SK-N-SH (cell line): ENCODE measurements around the gene ODAD2. TPM values are rescaled to one million over a fixed set of nuclear protein-coding genes. Genes with fewer than 3 reads are reported as not detected.

Experiments used
- CTCF ChIA-PET: fragments of 300-600, 350-600 bp; formaldehyde crosslinking; extraction: SDS; loops from one replicate; lab custom pipeline; 2021; lab: Yijun Ruan, JAX
- POLR2A ChIA-PET: fragments of 350-600 bp; sonication (Branson Sonifier 250); formaldehyde crosslinking; extraction: SDS; loops from one replicate; lab custom pipeline; 2020; ENCODE audit warnings: antibody characterized with exemption, inconsistent platforms; lab: Yijun Ruan, JAX
- DNase-seq: peaks from one replicate; pipeline ENCODE4 v3.0.0; 2012
- H2AFZ ChIP-seq: fragments of 200-600 bp; sonication (generic); 2 replicates; pipeline ENCODE4 v1.8.1; 2016; ENCODE audit warnings: antibody characterized with exemption, mild to moderate bottlenecking, low read depth
- H3F3A ChIP-seq: fragments of 200-600 bp; sonication (generic); replicated peaks from 2 replicates; pipeline ENCODE3; 2016; ENCODE audit warnings: antibody characterized with exemption, mild to moderate bottlenecking; ENCODE audit not compliant: insufficient read depth
- H3K27ac ChIP-seq, 2 experiments: fragments of 200-500 bp in 1 of 2; fragments of 200-600 bp in 1 of 2; sonication (Bioruptor generic) in 1 of 2; sonication (generic), shearing (Covaris generic) in 1 of 2; 2 replicates each; pipeline versions ENCODE4 v1.5.1 to v1.6.1; 2014 to 2016; ENCODE audit warnings: low read depth in 2 of 2, inconsistent platforms in 1 of 2, low read length in 1 of 2, mild to moderate bottlenecking in 1 of 2, mixed read lengths in 1 of 2
- H3K27me3 ChIP-seq: fragments of 200-600 bp; sonication (generic), shearing (Covaris generic); 2 replicates; pipeline ENCODE4 v1.6.1; 2016; ENCODE audit warnings: mixed run types; ENCODE audit not compliant: insufficient read depth
- H3K36me3 ChIP-seq, 2 experiments: fragments of 200-500 bp in 1 of 2; fragments of 200-600 bp in 1 of 2; sonication (Bioruptor generic) in 1 of 2; sonication (generic) in 1 of 2; replicated peaks in 1 of 2; 2 replicates each; pipeline versions ENCODE3 to v1.5.1; 2014 to 2016; ENCODE audit warnings: low read length in 1 of 2, mild to moderate bottlenecking in 1 of 2; ENCODE audit not compliant: insufficient read depth in 2 of 2, control insufficient read depth in 1 of 2
- H3K4me1 ChIP-seq, 2 experiments: fragments of 200-500 bp in 1 of 2; fragments of 200-600 bp in 1 of 2; sonication (Bioruptor generic) in 1 of 2; sonication (generic), shearing (Covaris generic) in 1 of 2; 2 replicates each; pipeline versions ENCODE4 v1.5.1 to v1.6.1; 2014 to 2016; ENCODE audit warnings: low read depth in 1 of 2, low read length in 1 of 2, mixed run types in 1 of 2; ENCODE audit not compliant: insufficient read depth in 2 of 2, control insufficient read depth in 1 of 2
- H3K4me2 ChIP-seq: fragments of 200-600 bp; sonication (generic), shearing (Covaris generic); 2 replicates; pipeline ENCODE4 v1.6.1; 2017; ENCODE audit warnings: mixed run types
- H3K4me3 ChIP-seq, 2 experiments: fragments of 200-500 bp in 1 of 2; fragments of 200-600 bp in 1 of 2; sonication (Bioruptor generic) in 1 of 2; sonication (generic), shearing (Covaris generic) in 1 of 2; 2 replicates each; pipeline versions ENCODE4 v1.5.1 to v1.8.1; 2014 to 2016; ENCODE audit warnings: low read depth in 2 of 2, inconsistent platforms in 1 of 2, low read length in 1 of 2, mild to moderate bottlenecking in 1 of 2, mixed read lengths in 1 of 2, moderate library complexity in 1 of 2
- H3K79me2 ChIP-seq: fragments of 200-600 bp; sonication (generic); 2 replicates; pipeline ENCODE4 v1.8.1; 2017; ENCODE audit warnings: mild to moderate bottlenecking; ENCODE audit not compliant: insufficient read depth
- H3K9ac ChIP-seq: fragments of 200-600 bp; sonication (generic); 2 replicates; pipeline ENCODE4 v1.6.1; 2017; ENCODE audit warnings: mixed run types
- H3K9me2 ChIP-seq: fragments of 200-600 bp; sonication (generic); 2 replicates; pipeline ENCODE4 v1.6.1; 2017; ENCODE audit warnings: mixed run types
- H3K9me3 ChIP-seq: fragments of 200-600 bp; sonication (generic); 2 replicates; pipeline ENCODE4 v1.6.1; 2017; ENCODE audit warnings: mixed run types, mild to moderate bottlenecking, moderate library complexity
- H4K20me1 ChIP-seq: fragments of 200-600 bp; sonication (generic); 2 replicates; pipeline ENCODE4 v1.6.1; 2017; ENCODE audit warnings: mild to moderate bottlenecking, mixed run types; ENCODE audit not compliant: insufficient read depth
- CTCF ChIP-seq: fragments of 200-600 bp; sonication (generic); IDR thresholded peaks from 2 replicates; pipeline ENCODE4 v1.6.1; 2017; ENCODE audit warnings: antibody characterized with exemption, mild to moderate bottlenecking, moderate library complexity
- ELF1 ChIP-seq: IDR thresholded peaks from 2 replicates; pipeline ENCODE4 v1.4.0; 2012
- EP300 ChIP-seq, 2 experiments: IDR thresholded peaks; 2 replicates each; pipeline versions ENCODE4 v1.4.0 to v1.6.1; 2012; ENCODE audit warnings: borderline replicate concordance in 1 of 2, low read depth in 1 of 2, low read length in 1 of 2
- GABPA ChIP-seq: IDR thresholded peaks from 2 replicates; pipeline ENCODE4 v1.4.0; 2012; ENCODE audit warnings: low read depth, mild to moderate bottlenecking
- GATA2 ChIP-seq: sonication (generic); formaldehyde crosslinking; IDR thresholded peaks from 2 replicates; pipeline ENCODE4 v1.5.0; 2020; ENCODE audit warnings: mild to moderate bottlenecking, missing genetic modification reagents
- JUND ChIP-seq: IDR thresholded peaks from 2 replicates; pipeline ENCODE4 v1.4.0; 2012
- MXI1 ChIP-seq: IDR thresholded peaks from 2 replicates; pipeline ENCODE4 v1.6.1; 2012; ENCODE audit warnings: mild to moderate bottlenecking, low read depth, low read length, improper control_type of control experiment
- NFIC ChIP-seq: IDR thresholded peaks from 2 replicates; pipeline ENCODE4 v1.4.0; 2012; ENCODE audit warnings: borderline replicate concordance
- RXRA ChIP-seq: IDR thresholded peaks from 2 replicates; pipeline ENCODE4 v1.4.0; 2012; ENCODE audit warnings: low read depth, mild to moderate bottlenecking, borderline replicate concordance
- TAF1 ChIP-seq: IDR thresholded peaks from 2 replicates; pipeline ENCODE4 v1.6.1; 2012; ENCODE audit warnings: low read depth, mild to moderate bottlenecking, low read length, moderate library complexity, borderline replicate concordance
- WGBS: methylation state at CpG from one replicate; pipeline ENCODE4 v1.1.6; 2017; ENCODE audit warnings: low lambda C conversion rate; 5-methylcytosine and 5-hydroxymethylcytosine counted together
- polyA plus RNA-seq, 3 experiments: library from polyadenylated mRNA; depleted of rRNA; stranded (reverse); fragments of >200 nt; gene quantifications; 2 replicates each; pipeline ENCODE4 v1.2.3, GENCODE V29; 2012
- TF ChIP-seq, protein P1 (sequence below): IDR thresholded peaks from 2 replicates; pipeline ENCODE4 v1.6.1; 2012; ENCODE audit warnings: mild to moderate bottlenecking, low read depth, low read length, moderate library complexity
- TF ChIP-seq, protein P2 (sequence below): fragments of 150-350 bp; IDR thresholded peaks from 2 replicates; pipeline ENCODE4 v1.6.1; 2017; ENCODE audit warnings: antibody characterized with exemption, low read length, low read depth, borderline replicate concordance
- TF ChIP-seq, protein P3 (sequence below): fragments of 150-350 bp; IDR thresholded peaks from 2 replicates; pipeline ENCODE4 v1.6.1; 2016; ENCODE audit warnings: mild to moderate bottlenecking, low read depth, low read length

Gene ODAD2
- polyA plus RNA-seq, 1 of the 3 experiments (the other 2 are of a cell fraction), result not detected

- H4K20me1 ChIP-seq, result no peaks in the 10 kb centered on the region
- CTCF ChIA-PET, result no interaction called here
- no peaks in the 10 kb centered on the region for H3K9me3 ChIP-seq
- 0% methylated on average over 5 of the region's 5 CpGs for WGBS
- TF ChIP-seq, protein P1, sequence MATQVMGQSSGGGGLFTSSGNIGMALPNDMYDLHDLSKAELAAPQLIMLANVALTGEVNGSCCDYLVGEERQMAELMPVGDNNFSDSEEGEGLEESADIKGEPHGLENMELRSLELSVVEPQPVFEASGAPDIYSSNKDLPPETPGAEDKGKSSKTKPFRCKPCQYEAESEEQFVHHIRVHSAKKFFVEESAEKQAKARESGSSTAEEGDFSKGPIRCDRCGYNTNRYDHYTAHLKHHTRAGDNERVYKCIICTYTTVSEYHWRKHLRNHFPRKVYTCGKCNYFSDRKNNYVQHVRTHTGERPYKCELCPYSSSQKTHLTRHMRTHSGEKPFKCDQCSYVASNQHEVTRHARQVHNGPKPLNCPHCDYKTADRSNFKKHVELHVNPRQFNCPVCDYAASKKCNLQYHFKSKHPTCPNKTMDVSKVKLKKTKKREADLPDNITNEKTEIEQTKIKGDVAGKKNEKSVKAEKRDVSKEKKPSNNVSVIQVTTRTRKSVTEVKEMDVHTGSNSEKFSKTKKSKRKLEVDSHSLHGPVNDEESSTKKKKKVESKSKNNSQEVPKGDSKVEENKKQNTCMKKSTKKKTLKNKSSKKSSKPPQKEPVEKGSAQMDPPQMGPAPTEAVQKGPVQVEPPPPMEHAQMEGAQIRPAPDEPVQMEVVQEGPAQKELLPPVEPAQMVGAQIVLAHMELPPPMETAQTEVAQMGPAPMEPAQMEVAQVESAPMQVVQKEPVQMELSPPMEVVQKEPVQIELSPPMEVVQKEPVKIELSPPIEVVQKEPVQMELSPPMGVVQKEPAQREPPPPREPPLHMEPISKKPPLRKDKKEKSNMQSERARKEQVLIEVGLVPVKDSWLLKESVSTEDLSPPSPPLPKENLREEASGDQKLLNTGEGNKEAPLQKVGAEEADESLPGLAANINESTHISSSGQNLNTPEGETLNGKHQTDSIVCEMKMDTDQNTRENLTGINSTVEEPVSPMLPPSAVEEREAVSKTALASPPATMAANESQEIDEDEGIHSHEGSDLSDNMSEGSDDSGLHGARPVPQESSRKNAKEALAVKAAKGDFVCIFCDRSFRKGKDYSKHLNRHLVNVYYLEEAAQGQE, result peak; percentile 79; the same call in 1 of the 2 replicates
- no peak for TF ChIP-seq TAF1
- H3K4me2 ChIP-seq, result no peak overlapping the region
- no peak overlapping the region for H3K4me3 ChIP-seq
- POLR2A ChIA-PET, result no interaction called here
- H3K9me2 ChIP-seq, result no peaks in the 10 kb centered on the region
- H3F3A ChIP-seq, result no peaks in the 10 kb centered on the region
- no peak overlapping the region for H3K9ac ChIP-seq
- no peaks in the 10 kb centered on the region for H3K36me3 ChIP-seq
- H3K27me3 ChIP-seq, result no peaks in the 10 kb centered on the region
- no peak for DNase-seq
- no peak overlapping the region for H2AFZ ChIP-seq
- H3K79me2 ChIP-seq, result no peaks in the 10 kb centered on the region
- H3K4me1 ChIP-seq, result no peaks in the 10 kb centered on the region
- H3K27ac ChIP-seq, result no peak overlapping the region
Measured at GRCh38 chr10:28020993-28021982, 22.4 kb upstream of the ODAD2 start.

- H3K27me3 ChIP-seq, result no peaks in the 10 kb centered on the region
- no peak overlapping the region for H2AFZ ChIP-seq
- POLR2A ChIA-PET, result no interaction called here
- H3K4me2 ChIP-seq, result no peak overlapping the region
- no peaks in the 10 kb centered on the region for H3F3A ChIP-seq
- no peak overlapping the region for H3K9ac ChIP-seq
- TF ChIP-seq, protein P2, sequence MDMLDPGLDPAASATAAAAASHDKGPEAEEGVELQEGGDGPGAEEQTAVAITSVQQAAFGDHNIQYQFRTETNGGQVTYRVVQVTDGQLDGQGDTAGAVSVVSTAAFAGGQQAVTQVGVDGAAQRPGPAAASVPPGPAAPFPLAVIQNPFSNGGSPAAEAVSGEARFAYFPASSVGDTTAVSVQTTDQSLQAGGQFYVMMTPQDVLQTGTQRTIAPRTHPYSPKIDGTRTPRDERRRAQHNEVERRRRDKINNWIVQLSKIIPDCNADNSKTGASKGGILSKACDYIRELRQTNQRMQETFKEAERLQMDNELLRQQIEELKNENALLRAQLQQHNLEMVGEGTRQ, result no peak
- TF ChIP-seq CTCF (no peak), NFIC (no peak), JUND (no peak), GATA2 (no peak), MXI1 (no peak), TAF1 (no peak), GABPA (no peak), ELF1 (no peak), RXRA (no peak), EP300 (IDR thresholded peaks at IDR 0.05; ENCODE audit: borderline replicate concordance in 1 of 2, low read depth in 1 of 2, low read length in 1 of 2) (no peak)
- TF ChIP-seq, protein P3, sequence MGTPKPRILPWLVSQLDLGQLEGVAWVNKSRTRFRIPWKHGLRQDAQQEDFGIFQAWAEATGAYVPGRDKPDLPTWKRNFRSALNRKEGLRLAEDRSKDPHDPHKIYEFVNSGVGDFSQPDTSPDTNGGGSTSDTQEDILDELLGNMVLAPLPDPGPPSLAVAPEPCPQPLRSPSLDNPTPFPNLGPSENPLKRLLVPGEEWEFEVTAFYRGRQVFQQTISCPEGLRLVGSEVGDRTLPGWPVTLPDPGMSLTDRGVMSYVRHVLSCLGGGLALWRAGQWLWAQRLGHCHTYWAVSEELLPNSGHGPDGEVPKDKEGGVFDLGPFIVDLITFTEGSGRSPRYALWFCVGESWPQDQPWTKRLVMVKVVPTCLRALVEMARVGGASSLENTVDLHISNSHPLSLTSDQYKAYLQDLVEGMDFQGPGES, result no peak
- TF ChIP-seq, all 33 proteins: peak for 0
- Histone ChIP-seq H3K4me1 (no peaks in the 10 kb centered on the region), H3K27ac (no peak overlapping the region), H3K9me3 (no peaks in the 10 kb centered on the region), H3K4me3 (no peak overlapping the region; a peak in 1 of 4 replicates), H4K20me1 (no peaks in the 10 kb centered on the region), H3K36me3 (no peaks in the 10 kb centered on the region), H3K9me2 (no peaks in the 10 kb centered on the region), H3K79me2 (no peaks in the 10 kb centered on the region)
- no peak for DNase-seq
- WGBS, result 14% methylated on average over 12 of the region's 12 CpGs
- CTCF ChIA-PET, result no interaction called here
Measured at GRCh38 chr10:28020080-28020860, 21.4 kb upstream of the ODAD2 start.
